ENCODE results near the gene ARMS2.

GRCh38 chr10:122420624-122421007 is 33.8 kb upstream of the ARMS2 start:
- no peak for TF ChIP-seq POLR2A (IDR thresholded peaks at IDR 0.05; ENCODE audit: low read depth, low read length)
- no peak for TF ChIP-seq POLR2AphosphoS5 (IDR thresholded peaks at IDR 0.05; ENCODE audit: low read depth, low read length)
